GM12801 (cell line): Measurements from ENCODE around the gene ANXA9.
A peak's percentile ranks its signal among the peaks of the same experiment; 100 is the strongest.

ENCODE experiments used
- CTCF ChIP-seq: IDR thresholded peaks from one replicate; pipeline ENCODE4 v1.5.1; 2011; ENCODE audit warnings: control low read depth; ENCODE audit not compliant: insufficient read length; ENCODE audit errors: extremely low read depth

Gene ANXA9

GRCh38 chr1:150976401-150976821 lies 5.7 kb upstream of the ANXA9 start:
- no peak for TF ChIP-seq CTCF

GRCh38 chr1:150976879-150977694 lies 5.0 kb upstream of the ANXA9 start:
- TF ChIP-seq CTCF = no peak

- TF ChIP-seq CTCF = peak; percentile 97
These were observed 2.7 kb upstream of the ANXA9 start for GRCh38 chr1:150979092-150980056.

- TF ChIP-seq CTCF = no peak
These were observed 801 bp upstream of the ANXA9 start for GRCh38 chr1:150981177-150981804.

- no peak for TF ChIP-seq CTCF
These were observed 3.2 kb downstream of the ANXA9 start for GRCh38 chr1:150985179-150985825.

GRCh38 chr1:150987924-150988323 lies 5.8 kb downstream of the ANXA9 start:
- TF ChIP-seq CTCF = no peak
